GM12864 (cell line): ENCODE data around the gene FAXDC2.

Experiments
- DNase-seq: peaks from one replicate; pipeline ENCODE4 v3.0.0-alpha.2; 2011; ENCODE audit warnings: low read depth
- H3K4me3 ChIP-seq: 2 replicates; pipeline ENCODE4 v1.5.1; 2011; ENCODE audit warnings: mild to moderate bottlenecking, low read depth, low read length, control low read depth
- CTCF ChIP-seq: IDR thresholded peaks from 2 replicates; pipeline ENCODE4 v1.5.1; 2011; ENCODE audit warnings: low read depth, mild to moderate bottlenecking, moderate library complexity, low read length, control low read depth, inconsistent platforms; ENCODE audit errors: missing control alignments

FAXDC2 gene

GRCh38 chr5:154871734-154872133 is 21.3 kb upstream of the FAXDC2 start:
- no peak for TF ChIP-seq CTCF
- no peak for DNase-seq
- no peak overlapping the region for H3K4me3 ChIP-seq

GRCh38 chr5:154868702-154869101 is 18.3 kb upstream of the FAXDC2 start:
- DNase-seq = no peak
- no peak overlapping the region for H3K4me3 ChIP-seq
- TF ChIP-seq CTCF = no peak

DNA sequence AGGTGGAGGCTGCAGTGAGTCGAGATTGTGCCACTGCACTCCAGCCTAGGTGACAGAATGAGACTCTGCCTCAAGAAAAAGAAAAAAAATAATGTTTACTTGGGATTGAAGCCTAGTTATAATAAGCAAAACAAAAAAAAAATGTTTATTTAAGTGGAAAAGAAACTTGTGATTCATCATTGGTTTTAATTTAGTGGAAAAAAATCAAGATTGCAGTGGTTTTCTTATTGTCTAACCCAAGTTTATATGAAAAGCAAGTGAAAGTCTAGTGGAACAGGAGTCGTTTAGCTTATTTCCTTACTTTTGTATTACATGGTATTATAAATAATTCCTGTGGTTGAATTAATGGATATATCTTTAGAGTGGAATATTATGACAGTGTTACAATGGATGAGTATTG is 16.4 kb upstream of the FAXDC2 start:
- no peak for DNase-seq
- TF ChIP-seq CTCF = no peak
- H3K4me3 ChIP-seq = no peak overlapping the region

DNA sequence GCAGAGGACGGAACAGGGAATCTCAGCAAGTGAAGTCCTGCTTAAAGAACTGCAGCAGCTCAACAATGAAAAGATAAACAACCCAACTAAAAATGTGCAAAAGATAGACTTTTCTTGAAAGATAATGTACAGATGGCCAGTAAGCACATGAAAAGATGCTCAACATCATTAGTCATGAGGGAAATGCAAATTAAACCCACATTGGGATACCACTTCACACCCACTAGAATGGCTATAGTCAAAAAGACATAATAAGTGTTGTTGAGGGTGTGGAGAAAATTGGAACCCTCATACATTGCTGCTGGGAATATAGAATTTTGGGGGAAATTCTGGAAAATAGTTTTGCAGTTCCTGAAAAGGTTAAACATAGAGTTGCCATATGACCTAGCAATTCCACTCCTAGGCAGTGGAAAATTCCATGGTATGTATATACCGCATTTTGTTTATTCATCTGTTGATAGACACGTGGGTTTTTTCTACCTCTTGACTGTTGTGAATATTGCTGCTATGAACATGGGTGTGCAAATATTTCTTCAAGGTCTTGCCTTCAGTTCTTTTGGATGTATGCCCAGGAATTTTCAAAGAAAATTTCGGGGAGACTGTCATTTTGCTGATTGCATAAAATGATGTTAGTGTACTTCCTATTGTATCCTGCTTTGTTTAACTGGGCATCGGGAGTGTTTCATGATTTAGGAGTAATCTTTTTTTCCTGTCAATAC is 15.2 kb upstream of the FAXDC2 start:
- H3K4me3 ChIP-seq = no peak overlapping the region
- no peak for TF ChIP-seq CTCF
- DNase-seq = no peak

GRCh38 chr5:154863291-154864080 is 13.1 kb upstream of the FAXDC2 start:
- TF ChIP-seq CTCF = no peak
- no peak for DNase-seq
- no peak overlapping the region for H3K4me3 ChIP-seq

DNA sequence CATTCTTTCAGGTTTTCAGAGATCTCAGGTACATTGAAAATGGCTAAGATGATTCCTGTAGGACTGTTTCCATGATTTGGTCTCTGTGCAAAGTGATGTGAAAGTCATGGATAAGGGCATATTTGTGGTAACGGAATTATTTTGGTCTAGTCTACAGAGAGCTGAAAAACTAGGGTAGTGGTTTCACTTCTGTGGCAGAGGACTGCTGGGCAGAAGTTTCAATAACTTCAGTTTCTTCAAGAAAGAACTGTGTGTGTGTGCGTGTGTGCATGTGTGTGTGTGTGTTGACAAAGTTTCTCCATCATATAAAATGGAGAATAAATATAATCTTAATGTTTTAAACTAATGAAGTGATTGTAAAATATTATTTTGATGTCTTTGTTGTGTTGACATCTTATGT is 12.4 kb upstream of the FAXDC2 start:
- H3K4me3 ChIP-seq = no peak overlapping the region
- no peak for DNase-seq
- no peak for TF ChIP-seq CTCF
